Measurements from ENCODE around the gene PPA2. TPM values are rescaled to one million over a fixed set of nuclear protein-coding genes. Genes with fewer than 3 reads are reported as not detected.

Gene PPA2
- total RNA-seq, 1 experiment from 2014 or later: 108 TPM

GRCh38 chr4:105510245-105510644, 36.4 kb upstream of the PPA2 start:
- intact Hi-C loops (cut with micrococcal nuclease): no loop called here
- no TSS peak for BruUV-seq (replicated peaks)
- no peak overlapping the region for H3K9ac ChIP-seq (ENCODE audit: low read length)
- no peaks in the 10 kb centered on the region for H3F3A ChIP-seq (ENCODE audit: low read length, unreplicated experiment)
- H3K4me2 ChIP-seq (ENCODE audit: low read length): no peak overlapping the region
- no peaks in the 10 kb centered on the region for H3K9me3 ChIP-seq (ENCODE audit: low read length)
- no peak overlapping the region for H3K27ac ChIP-seq (ENCODE audit: low read length)
- H3K4me1 ChIP-seq (ENCODE audit: insufficient read depth, low read length): no peaks in the 10 kb centered on the region
- no peak overlapping the region for H2AFZ ChIP-seq (ENCODE audit: low read length)
- H3K4me3 ChIP-seq (ENCODE audit: low read length): no peak overlapping the region
- no peaks in the 10 kb centered on the region for H3K36me3 ChIP-seq (ENCODE audit: low read depth, low read length)
- ChIA-PET POLR2A (ENCODE audit: unreplicated experiment) (no interaction called here), CTCF (no interaction called here)
- H3K9me2 ChIP-seq (replicated peaks; ENCODE audit: low read length): no peaks in the 10 kb centered on the region
- ATAC-seq: no peak
- no peak for TF ChIP-seq CTCF (conservative IDR thresholded peaks at IDR 0.05; ENCODE audit: low read depth, low read length)
- TF ChIP-seq EZH2phosphoT487 (IDR thresholded peaks at IDR 0.05; ENCODE audit: borderline replicate concordance, low read length): no peak
- no peak for TF ChIP-seq EZH2 (IDR thresholded peaks at IDR 0.05; ENCODE audit: low read length, unreplicated experiment)
- DNase-seq: peak; percentile 2
- H3K27me3 ChIP-seq (ENCODE audit: low read length): no peaks in the 10 kb centered on the region
- no peaks in the 10 kb centered on the region for H4K20me1 ChIP-seq (ENCODE audit: low read length)
- no peaks in the 10 kb centered on the region for H3K79me2 ChIP-seq (ENCODE audit: low read length)

GRCh38 chr4:105509714-105510113, 35.9 kb upstream of the PPA2 start:
- DNase-seq (no peak), ATAC-seq (no peak)
- Histone ChIP-seq H3K9ac (ENCODE audit: low read length) (no peak overlapping the region), H3K4me2 (ENCODE audit: low read length) (no peak overlapping the region), H3K27me3 (ENCODE audit: low read length) (no peaks in the 10 kb centered on the region), H3K36me3 (ENCODE audit: low read depth, low read length) (no peaks in the 10 kb centered on the region), H2AFZ (ENCODE audit: low read length) (no peak overlapping the region), H3K9me3 (ENCODE audit: low read length) (no peaks in the 10 kb centered on the region), H3K4me3 (ENCODE audit: low read length) (no peak overlapping the region), H3K79me2 (ENCODE audit: low read length) (no peaks in the 10 kb centered on the region), H4K20me1 (ENCODE audit: low read length) (no peaks in the 10 kb centered on the region), H3K27ac (ENCODE audit: low read length) (no peak overlapping the region), H3K9me2 (replicated peaks; ENCODE audit: low read length) (no peaks in the 10 kb centered on the region), H3K4me1 (ENCODE audit: insufficient read depth, low read length) (no peaks in the 10 kb centered on the region), H3F3A (ENCODE audit: low read length, unreplicated experiment) (no peaks in the 10 kb centered on the region)
- CTCF ChIA-PET: no interaction called here
- BruUV-seq (replicated peaks): no TSS peak
- TF ChIP-seq EZH2 (IDR thresholded peaks at IDR 0.05; ENCODE audit: low read length, unreplicated experiment): no peak
- TF ChIP-seq EZH2phosphoT487 (IDR thresholded peaks at IDR 0.05; ENCODE audit: borderline replicate concordance, low read length): no peak
- no peak for TF ChIP-seq CTCF (conservative IDR thresholded peaks at IDR 0.05; ENCODE audit: low read depth, low read length)
- POLR2A ChIA-PET (ENCODE audit: unreplicated experiment): no interaction called here
- intact Hi-C loops (cut with micrococcal nuclease): loop anchor here (5.0 kb wide), 1 partner anchor 43 kb away; the partner anchor contains the start of gene ARHGEF38

DNA sequence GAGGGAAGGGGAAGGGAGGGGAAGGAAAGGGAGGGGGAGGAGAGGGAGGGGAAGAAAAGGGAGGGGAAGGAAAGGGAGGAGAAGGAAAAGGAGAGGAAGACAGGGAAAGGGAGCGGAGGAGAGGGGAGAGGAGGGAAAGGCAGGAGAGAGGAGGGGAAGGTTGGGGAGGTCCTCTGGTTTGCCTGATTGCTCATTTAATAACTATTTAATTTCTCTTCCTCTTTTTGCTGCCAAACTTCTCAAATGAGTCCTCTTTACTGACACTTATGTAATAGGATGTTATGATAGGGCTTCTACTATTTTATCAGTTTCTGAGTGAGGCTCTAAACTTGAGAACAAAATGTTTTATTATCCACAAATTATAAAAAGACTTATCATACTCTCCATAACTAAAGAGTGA, 35.4 kb upstream of the PPA2 start:
- no TSS peak for BruUV-seq (replicated peaks)
- TF ChIP-seq EZH2 (IDR thresholded peaks at IDR 0.05; ENCODE audit: low read length, unreplicated experiment): no peak
- no peak for TF ChIP-seq CTCF (conservative IDR thresholded peaks at IDR 0.05; ENCODE audit: low read depth, low read length)
- TF ChIP-seq EZH2phosphoT487 (IDR thresholded peaks at IDR 0.05; ENCODE audit: borderline replicate concordance, low read length): no peak
- Histone ChIP-seq H3K4me2 (ENCODE audit: low read length) (no peak overlapping the region), H3K9ac (ENCODE audit: low read length) (no peak overlapping the region), H3K79me2 (ENCODE audit: low read length) (no peaks in the 10 kb centered on the region), H2AFZ (ENCODE audit: low read length) (no peak overlapping the region), H3K4me1 (ENCODE audit: insufficient read depth, low read length) (no peaks in the 10 kb centered on the region), H3K9me2 (replicated peaks; ENCODE audit: low read length) (no peaks in the 10 kb centered on the region), H3K4me3 (ENCODE audit: low read length) (no peak overlapping the region), H3K27ac (ENCODE audit: low read length) (no peak overlapping the region), H3K36me3 (ENCODE audit: low read depth, low read length) (no peaks in the 10 kb centered on the region), H3F3A (ENCODE audit: low read length, unreplicated experiment) (no peaks in the 10 kb centered on the region), H3K9me3 (ENCODE audit: low read length) (no peaks in the 10 kb centered on the region), H4K20me1 (ENCODE audit: low read length) (no peaks in the 10 kb centered on the region), H3K27me3 (ENCODE audit: low read length) (no peaks in the 10 kb centered on the region)
- CTCF ChIA-PET: no interaction called here
- DNase-seq: no peak
- peak; percentile 15; the same call in 1 of the 2 replicates for ATAC-seq
- POLR2A ChIA-PET (ENCODE audit: unreplicated experiment): no interaction called here
- intact Hi-C loops (cut with micrococcal nuclease): loop anchor here (5.0 kb wide), 1 partner anchor 43 kb away; the partner anchor contains the start of gene ARHGEF38
